H1 (cell line): ENCODE measurements around the gene TTC33.
A peak's percentile ranks its signal among the peaks of the same experiment; 100 is the strongest.

Experiments used
- ATF3 ChIP-seq: IDR thresholded peaks from 2 replicates; pipeline ENCODE4 v1.6.1; 2011; ENCODE audit warnings: low read depth, mild to moderate bottlenecking, low read length; ENCODE audit not compliant: insufficient read depth
- CTCF ChIP-seq, 3 experiments: IDR thresholded peaks; 1 replicate in 2 of 3; 2 replicates in 1 of 3; pipeline versions ENCODE4 v1.5.1 to v1.6.1; 2011; ENCODE audit warnings: low read length in 3 of 3, mild to moderate bottlenecking in 3 of 3, inconsistent platforms in 2 of 3, low read depth in 1 of 3, moderate library complexity in 1 of 3; ENCODE audit not compliant: insufficient read depth in 1 of 3; ENCODE audit errors: control extremely low read depth in 1 of 3
- NRF1 ChIP-seq: IDR thresholded peaks from 2 replicates; pipeline ENCODE4 v1.6.1; 2011; ENCODE audit warnings: mild to moderate bottlenecking, low read depth, low read length, improper control_type of control experiment
- RAD21 ChIP-seq, 2 experiments: IDR thresholded peaks in 1 of 2; conservative IDR thresholded peaks in 1 of 2; 2 replicates each; pipeline ENCODE4 v1.6.1; 2011; ENCODE audit warnings: low read depth in 2 of 2, low read length in 2 of 2, improper control_type of control experiment in 1 of 2, inconsistent platforms in 1 of 2, mild to moderate bottlenecking in 1 of 2, moderate library complexity in 1 of 2

GRCh38 chr5:40736103-40736875 lies 19.5 kb downstream of the TTC33 start:
- no peak for TF ChIP-seq NRF1
- TF ChIP-seq CTCF (IDR thresholded peaks at IDR 0.05; ENCODE audit: control extremely low read depth in 1 of 3, insufficient read depth in 1 of 3, low read depth in 1 of 3, low read length in 3 of 3) = peak in 2 of 3 experiments; percentile 36 to 49; a peak in 2 of 4 replicates
- peak; percentile 73 to 75 for TF ChIP-seq RAD21 (IDR thresholded peaks at IDR 0.05 in 1 of 2, conservative IDR thresholded peaks at IDR 0.05 in 1 of 2; ENCODE audit: low read depth in 2 of 2, low read length in 2 of 2)
- TF ChIP-seq ATF3 = no peak
